H1 (cell line): ENCODE results near the gene ANKRD66. TPM values are rescaled to one million over a fixed set of nuclear protein-coding genes. Genes with fewer than 3 reads are reported as not detected.

Experiments
- CTCF ChIA-PET: fragments of 300-600 bp; sonication (Branson Sonifier 250); formaldehyde crosslinking; loops from one replicate; lab custom pipeline; 2021; ENCODE audit not compliant: partially characterized antibody; lab: Charles Lee
- POLR2A ChIA-PET: fragments of 300-600 bp; sonication (Branson Sonifier 250); formaldehyde crosslinking; loops from one replicate; lab custom pipeline; 2021; ENCODE audit warnings: inconsistent platforms; ENCODE audit not compliant: partially characterized antibody; lab: Charles Lee
- DNase-seq, 2 experiments: peaks; one replicate each; pipeline versions ENCODE4 v3.0.0 to v3.0.0-alpha.2; 2010 to 2022; ENCODE audit warnings: low spot score in 2 of 2, low read depth in 1 of 2, mixed read lengths in 1 of 2
- FAIRE-seq: peaks from 2 replicates; lab custom pipeline; 2011; peaks lifted over from hg19 to GRCh38; lab: Jason Lieb, UNC
- H2AFZ ChIP-seq: 2 replicates; pipeline ENCODE4 v1.8.1; 2012; ENCODE audit warnings: low read length, inconsistent platforms
- H2AK5ac ChIP-seq: 2 replicates; pipeline ENCODE4 v1.6.1; 2013; ENCODE audit warnings: low read depth, low read length
- H2BK120ac ChIP-seq: replicated peaks from 2 replicates; pipeline ENCODE3; 2013; ENCODE audit warnings: low read depth, low read length, inconsistent platforms
- H2BK12ac ChIP-seq: 2 replicates; pipeline ENCODE4 v1.6.1; 2013; ENCODE audit warnings: low read depth, low read length
- H2BK15ac ChIP-seq: 2 replicates; pipeline ENCODE4 v1.6.1; 2013; ENCODE audit warnings: low read length
- H2BK20ac ChIP-seq: 2 replicates; pipeline ENCODE4 v1.6.1; 2013; ENCODE audit warnings: low read length
- H2BK5ac ChIP-seq: 2 replicates; pipeline ENCODE4 v1.6.1; 2013; ENCODE audit warnings: low read depth, low read length
- H3K14ac ChIP-seq: 2 replicates; pipeline ENCODE4 v1.6.1; 2013; ENCODE audit warnings: inconsistent platforms; ENCODE audit not compliant: insufficient read length
- H3K18ac ChIP-seq: 2 replicates; pipeline ENCODE4 v1.6.1; 2013; ENCODE audit warnings: low read length; ENCODE audit errors: extremely low read depth
- H3K23ac ChIP-seq: 2 replicates; pipeline ENCODE4 v1.6.1; 2013; ENCODE audit warnings: inconsistent platforms; ENCODE audit not compliant: insufficient read length
- H3K23me2 ChIP-seq: 2 replicates; pipeline ENCODE4 v1.6.1; 2013; ENCODE audit warnings: low read depth, low read length
- H3K27ac ChIP-seq: 2 replicates; pipeline ENCODE4 v1.6.1; 2011; ENCODE audit warnings: low read depth, low read length, inconsistent platforms
- H3K27me3 ChIP-seq, 4 experiments: replicated peaks in 1 of 4; 1 replicate in 1 of 4; 2 replicates in 3 of 4; pipeline versions ENCODE4 v1.6.1 to v1.8.1; 2011 to 2013; ENCODE audit warnings: low read length in 3 of 4, mild to moderate bottlenecking in 3 of 4, inconsistent platforms in 2 of 4, mixed read lengths in 2 of 4, moderate library complexity in 1 of 4; ENCODE audit not compliant: control insufficient read depth in 3 of 4, insufficient read depth in 3 of 4; ENCODE audit errors: extremely low read depth in 1 of 4
- H3K36me3 ChIP-seq, 4 experiments: 2 replicates each; pipeline versions ENCODE4 v1.6.1 to v1.8.1; 2011 to 2013; ENCODE audit warnings: mild to moderate bottlenecking in 4 of 4, low read length in 3 of 4, moderate library complexity in 2 of 4, control low read depth in 1 of 4, inconsistent platforms in 1 of 4; ENCODE audit not compliant: insufficient read depth in 4 of 4, control insufficient read depth in 2 of 4
- H3K4ac ChIP-seq: replicated peaks from 2 replicates; pipeline ENCODE3; 2013; ENCODE audit warnings: low read length, low read depth, mixed read lengths, inconsistent platforms; ENCODE audit not compliant: insufficient read length
- H3K4me1 ChIP-seq, 4 experiments: replicated peaks in 1 of 4; 1 replicate in 1 of 4; 2 replicates in 3 of 4; pipeline versions ENCODE4 v1.6.1 to v1.8.1; 2011 to 2013; ENCODE audit warnings: low read length in 3 of 4, inconsistent platforms in 2 of 4, mixed read lengths in 1 of 4; ENCODE audit not compliant: insufficient read depth in 4 of 4, control insufficient read depth in 3 of 4
- H3K4me2 ChIP-seq, 2 experiments: 2 replicates each; pipeline versions ENCODE4 v1.6.1 to v1.8.1; 2011 to 2013; ENCODE audit warnings: low read depth in 2 of 2, low read length in 2 of 2, control low read depth in 1 of 2, inconsistent platforms in 1 of 2, mild to moderate bottlenecking in 1 of 2; ENCODE audit not compliant: insufficient read depth in 1 of 2
- H3K4me3 ChIP-seq, 4 experiments: fragments of 200-600, 300-600 bp in 1 of 4; sonication (generic), shearing (Covaris generic), sonication (Bioruptor Twin) in 1 of 4; 2 replicates each; pipeline versions ENCODE4 v1.5.1 to v1.8.1; 2011 to 2016; ENCODE audit warnings: low read length in 4 of 4, low read depth in 3 of 4, control low read depth in 2 of 4, inconsistent platforms in 2 of 4, mild to moderate bottlenecking in 2 of 4, mixed read lengths in 1 of 4, moderate library complexity in 1 of 4; ENCODE audit not compliant: insufficient read depth in 2 of 4; ENCODE audit errors: extremely low read depth in 1 of 4
- H3K56ac ChIP-seq: replicated peaks from 2 replicates; pipeline ENCODE3; 2013; ENCODE audit warnings: low read depth, mild to moderate bottlenecking, mixed read lengths, low read length, inconsistent platforms; ENCODE audit not compliant: insufficient read length
- H3K79me1 ChIP-seq: 2 replicates; pipeline ENCODE4 v1.6.1; 2013; ENCODE audit warnings: low read depth, low read length, control low read depth
- H3K79me2 ChIP-seq, 2 experiments: 2 replicates each; pipeline versions ENCODE4 v1.6.1 to v1.8.1; 2012 to 2013; ENCODE audit warnings: low read length in 2 of 2, mild to moderate bottlenecking in 2 of 2, inconsistent platforms in 1 of 2; ENCODE audit not compliant: insufficient read depth in 2 of 2, control insufficient read depth in 1 of 2
- H3K9ac ChIP-seq, 4 experiments: replicated peaks in 1 of 4; 1 replicate in 1 of 4; 2 replicates in 3 of 4; pipeline versions ENCODE4 v1.6.1 to v1.8.1; 2011 to 2013; ENCODE audit warnings: low read depth in 3 of 4, low read length in 3 of 4, control low read depth in 2 of 4, mild to moderate bottlenecking in 2 of 4, moderate library complexity in 2 of 4, inconsistent platforms in 1 of 4; ENCODE audit errors: extremely low read depth in 1 of 4
- H3K9me3 ChIP-seq, 2 experiments: 2 replicates each; pipeline versions ENCODE4 v1.6.1 to v1.8.1; 2012 to 2013; ENCODE audit warnings: mild to moderate bottlenecking in 2 of 2, moderate library complexity in 2 of 2, control low read depth in 1 of 2, inconsistent platforms in 1 of 2, low read depth in 1 of 2, low read length in 1 of 2, mixed read lengths in 1 of 2; ENCODE audit not compliant: insufficient read depth in 2 of 2
- H4K20me1 ChIP-seq, 2 experiments: replicated peaks in 1 of 2; 2 replicates each; pipeline versions ENCODE3 to v1.8.1; 2011 to 2013; ENCODE audit warnings: inconsistent platforms in 2 of 2, low read length in 2 of 2, mild to moderate bottlenecking in 1 of 2; ENCODE audit not compliant: insufficient read depth in 2 of 2, control insufficient read depth in 1 of 2
- H4K5ac ChIP-seq: 2 replicates; pipeline ENCODE4 v1.6.1; 2013; ENCODE audit warnings: low read length, low read depth, mixed read lengths, inconsistent platforms; ENCODE audit not compliant: insufficient read length
- H4K8ac ChIP-seq: 2 replicates; pipeline ENCODE4 v1.8.0; 2013; ENCODE audit warnings: mild to moderate bottlenecking, moderate library complexity, low read length, inconsistent platforms; ENCODE audit not compliant: insufficient read depth; ENCODE audit errors: extremely low read depth
- H4K91ac ChIP-seq: replicated peaks from 2 replicates; pipeline ENCODE3; 2013; ENCODE audit warnings: low read length, mixed read lengths, inconsistent platforms; ENCODE audit not compliant: insufficient read length
- NRF1 ChIP-seq: IDR thresholded peaks from 2 replicates; pipeline ENCODE4 v1.6.1; 2011; ENCODE audit warnings: mild to moderate bottlenecking, low read depth, low read length, improper control_type of control experiment
- RBBP5 ChIP-seq: IDR thresholded peaks from 2 replicates; pipeline ENCODE4 v1.7.1; 2012; ENCODE audit warnings: low read depth, mild to moderate bottlenecking, inconsistent platforms, low read length, moderate library complexity, borderline replicate concordance
- TBP ChIP-seq: IDR thresholded peaks from 2 replicates; pipeline ENCODE4 v1.6.1; 2011; ENCODE audit warnings: low read depth, low read length, improper control_type of control experiment
- WGBS, 2 experiments: shearing (Covaris generic) in 1 of 2; methylation state at CpG; one replicate each; pipeline versions ENCODE4 v1.1.6 to v1.1.7; 2013 to 2015; ENCODE audit warnings: low lambda C conversion rate in 2 of 2, mixed read lengths in 2 of 2, inconsistent platforms in 1 of 2, low coverage in 1 of 2, missing lambda C conversion rate in 1 of 2; ENCODE audit not compliant: insufficient replicate concordance in 2 of 2, insufficient coverage in 1 of 2, insufficient read length in 1 of 2; ENCODE audit errors: extremely low coverage in 1 of 2, missing lambda C conversion rate in 1 of 2; 5-methylcytosine and 5-hydroxymethylcytosine counted together
- polyA plus RNA-seq, 7 experiments: library from polyadenylated mRNA; depleted of rRNA in 3 of 7; stranded (reverse) in 5 of 7; unstranded in 2 of 7; fragments of >200 nt in 5 of 7; fragments of 200-250 nt in 2 of 7; gene quantifications; 1 replicate in 5 of 7; 2 replicates in 1 of 7; 4 replicates in 1 of 7; pipeline versions ENCODE4 v1.2.1 to v1.2.3, GENCODE V29; 2011 to 2013; ENCODE audit warnings: missing spikeins in 2 of 7, mixed read lengths in 2 of 7
- total RNA-seq: library from RNA; stranded (reverse); fragmentation: NEBNext Ultra II Directional; extraction: Animal tissue kit (Norgen Biotek cat#: 25700); gene quantifications from 2 replicates; pipeline ENCODE4 v1.2.1, GENCODE V29; 2021
- TF ChIP-seq, protein P1 (sequence below): IDR thresholded peaks from 2 replicates; pipeline ENCODE4 v1.6.1; 2012; ENCODE audit warnings: inconsistent platforms

ANKRD66 gene
- total and polyA plus RNA-seq, 2 of the 8 experiments (the other 6 are each of a cell fraction or from before 2014, with no cell fraction given): 0.05 TPM; not detected in 1

DNA sequence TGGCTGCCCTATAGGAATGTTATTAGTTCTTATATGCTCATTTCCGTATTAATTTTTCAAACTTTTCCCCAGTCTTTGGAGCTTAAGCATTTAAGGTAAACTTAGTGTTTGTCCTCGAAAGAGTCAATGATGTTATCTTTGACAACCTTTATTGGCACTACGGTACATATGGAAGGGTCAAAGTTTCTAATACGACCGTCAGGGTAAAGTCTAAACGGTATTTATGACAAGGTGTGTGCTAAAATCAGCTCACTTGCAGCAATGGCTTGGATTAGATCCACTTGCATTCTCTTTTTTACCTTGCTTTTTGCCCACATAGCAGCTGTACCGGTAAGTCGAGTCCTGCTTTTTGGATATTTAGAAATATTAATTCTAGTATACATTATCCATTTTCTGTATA, 46.4 kb downstream of the ANKRD66 start, which contains the start of gene MEP1A:
TSS of gene MEP1A (plus strand) at position 252 of the 400 bp plus-strand sequence. CDS start at position 262, 10 bp downstream.
- Histone ChIP-seq H4K91ac (no peak within 1 kb of the TSS), H4K5ac (no peak within 1 kb of the TSS), H2BK20ac (no peak within 1 kb of the TSS), H3K56ac (no peak within 1 kb of the TSS), H3K4ac (no peak within 1 kb of the TSS), H3K79me2 (no peaks in the 10 kb centered on the region), H3K18ac (no peak within 1 kb of the TSS), H3K4me3 (no peak within 1 kb of the TSS), H3K23ac (no peak within 1 kb of the TSS), H3K36me3 (no peaks in the 10 kb centered on the region), H4K8ac (no peak within 1 kb of the TSS), H3K4me2 (no peak within 1 kb of the TSS), H3K27ac (no peak within 1 kb of the TSS), H2BK15ac (no peak within 1 kb of the TSS), H3K23me2 (no peaks in the 10 kb centered on the region), H3K79me1 (no peaks in the 10 kb centered on the region), H2AK5ac (no peak within 1 kb of the TSS), H2BK120ac (no peak within 1 kb of the TSS), H3K14ac (no peak within 1 kb of the TSS), H3K9ac (no peak within 1 kb of the TSS), H3K27me3 (no peaks in the 10 kb centered on the region), H3K9me3 (no peaks in the 10 kb centered on the region), H3K4me1 (no peaks in the 10 kb centered on the region), H2BK5ac (no peak within 1 kb of the TSS), H2AFZ (no peak within 1 kb of the TSS)
- CTCF ChIA-PET: interaction anchor here (0.9 to 1.2 kb wide), 2 partner anchors 13 to 198 kb away, joined by 3 to 4 read pairs; no protein-coding TSS in a partner anchor
- WGBS, 2 experiments: 92% methylated on average over 8 of the region's 8 CpGs; no CpG with 5 or more reads in 1 of the 2 experiments
- TF ChIP-seq, protein P1, sequence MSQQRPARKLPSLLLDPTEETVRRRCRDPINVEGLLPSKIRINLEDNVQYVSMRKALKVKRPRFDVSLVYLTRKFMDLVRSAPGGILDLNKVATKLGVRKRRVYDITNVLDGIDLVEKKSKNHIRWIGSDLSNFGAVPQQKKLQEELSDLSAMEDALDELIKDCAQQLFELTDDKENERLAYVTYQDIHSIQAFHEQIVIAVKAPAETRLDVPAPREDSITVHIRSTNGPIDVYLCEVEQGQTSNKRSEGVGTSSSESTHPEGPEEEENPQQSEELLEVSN: no peak
- TF ChIP-seq TBP (no peak), RBBP5 (no peak), NRF1 (no peak)
- TF ChIP-seq, all 59 proteins: peak for 0
- FAIRE-seq (no peak), DNase-seq (no peak)
- POLR2A ChIA-PET: no interaction called here
- Histone ChIP-seq H4K20me1 (no peaks in the 10 kb centered on the region), H2BK12ac (no peak within 1 kb of the TSS)
